DND-41 (cell line): ENCODE results near the gene MVK.

Experiments used
- EZH2 ChIP-seq: IDR thresholded peaks from 3 replicates; pipeline ENCODE4 v1.6.1; 2012; ENCODE audit warnings: borderline replicate concordance, low read depth, mild to moderate bottlenecking, moderate library complexity, low read length, inconsistent platforms; ENCODE audit not compliant: severe bottlenecking
- TF ChIP-seq, protein P1 (sequence below): IDR thresholded peaks from 2 replicates; pipeline ENCODE4 v1.5.1; 2012; ENCODE audit warnings: borderline replicate concordance, low read length, moderate library complexity, mild to moderate bottlenecking; ENCODE audit not compliant: poor library complexity, severe bottlenecking; ENCODE audit errors: extremely low read depth

DNA sequence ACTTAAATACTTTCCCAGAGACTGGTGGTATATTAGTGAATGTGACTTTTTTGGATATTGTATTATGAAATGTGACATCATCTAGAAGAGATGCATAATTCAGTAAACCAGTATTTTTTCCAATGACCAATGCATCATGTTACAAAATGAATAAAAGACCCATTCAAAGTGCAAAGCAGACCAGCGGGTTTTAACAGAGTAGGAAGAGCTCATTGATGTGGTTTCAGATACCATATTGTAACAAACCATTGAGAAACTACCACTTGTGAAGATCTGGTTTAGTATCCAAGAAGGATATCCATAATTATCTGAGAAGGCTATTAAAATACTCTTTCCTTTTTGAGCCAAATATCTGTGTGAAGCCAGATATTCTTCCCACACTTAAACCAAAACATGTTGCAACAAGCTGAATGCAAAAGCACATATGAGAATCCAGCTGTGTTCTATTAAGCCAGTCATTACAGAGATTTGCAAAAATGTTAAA lies 47.7 kb downstream of the MVK start:
- TF ChIP-seq, protein P1, sequence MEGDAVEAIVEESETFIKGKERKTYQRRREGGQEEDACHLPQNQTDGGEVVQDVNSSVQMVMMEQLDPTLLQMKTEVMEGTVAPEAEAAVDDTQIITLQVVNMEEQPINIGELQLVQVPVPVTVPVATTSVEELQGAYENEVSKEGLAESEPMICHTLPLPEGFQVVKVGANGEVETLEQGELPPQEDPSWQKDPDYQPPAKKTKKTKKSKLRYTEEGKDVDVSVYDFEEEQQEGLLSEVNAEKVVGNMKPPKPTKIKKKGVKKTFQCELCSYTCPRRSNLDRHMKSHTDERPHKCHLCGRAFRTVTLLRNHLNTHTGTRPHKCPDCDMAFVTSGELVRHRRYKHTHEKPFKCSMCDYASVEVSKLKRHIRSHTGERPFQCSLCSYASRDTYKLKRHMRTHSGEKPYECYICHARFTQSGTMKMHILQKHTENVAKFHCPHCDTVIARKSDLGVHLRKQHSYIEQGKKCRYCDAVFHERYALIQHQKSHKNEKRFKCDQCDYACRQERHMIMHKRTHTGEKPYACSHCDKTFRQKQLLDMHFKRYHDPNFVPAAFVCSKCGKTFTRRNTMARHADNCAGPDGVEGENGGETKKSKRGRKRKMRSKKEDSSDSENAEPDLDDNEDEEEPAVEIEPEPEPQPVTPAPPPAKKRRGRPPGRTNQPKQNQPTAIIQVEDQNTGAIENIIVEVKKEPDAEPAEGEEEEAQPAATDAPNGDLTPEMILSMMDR, result no peak
- no peak for TF ChIP-seq EZH2
